GM12801 (cell line): ENCODE data around the gene DHX40.

ENCODE experiments used
- CTCF ChIP-seq: IDR thresholded peaks from one replicate; pipeline ENCODE4 v1.5.1; 2011; ENCODE audit warnings: control low read depth; ENCODE audit not compliant: insufficient read length; ENCODE audit errors: extremely low read depth

Gene DHX40

GRCh38 chr17:59565171-59565958 lies at the start of gene DHX40:
DHX40 (plus strand) TSS chr17:59565610; CDS start chr17:59565672, 62 bp downstream.
- TF ChIP-seq CTCF, result no peak

GRCh38 chr17:59516451-59516850 lies 49.0 kb upstream of the DHX40 start:
- TF ChIP-seq CTCF, result no peak

GRCh38 chr17:59519132-59519531 lies 46.3 kb upstream of the DHX40 start:
- TF ChIP-seq CTCF, result no peak

GRCh38 chr17:59520251-59520650 lies 45.2 kb upstream of the DHX40 start:
- no peak for TF ChIP-seq CTCF

- TF ChIP-seq CTCF, result peak; percentile 9
Observed at GRCh38 chr17:59521465-59522126, 43.8 kb upstream of the DHX40 start.

GRCh38 chr17:59525668-59526067 lies 39.7 kb upstream of the DHX40 start:
- no peak for TF ChIP-seq CTCF

GRCh38 chr17:59526451-59526850 lies 39.0 kb upstream of the DHX40 start:
- no peak for TF ChIP-seq CTCF
